IPS DF 19.7 (cell line): ENCODE data around the gene GTF2H1.
"Not testable (repeated sequence)": the region's sequence is repeated elsewhere in the genome, so short reads cannot be mapped to it uniquely, and the experiment has no call there.

Source experiments
- DNase-seq: peaks from one replicate; pipeline ENCODE4 v3.0.0-alpha.2; 2013; ENCODE audit warnings: low read depth, low spot score

GTF2H1 gene

DNA sequence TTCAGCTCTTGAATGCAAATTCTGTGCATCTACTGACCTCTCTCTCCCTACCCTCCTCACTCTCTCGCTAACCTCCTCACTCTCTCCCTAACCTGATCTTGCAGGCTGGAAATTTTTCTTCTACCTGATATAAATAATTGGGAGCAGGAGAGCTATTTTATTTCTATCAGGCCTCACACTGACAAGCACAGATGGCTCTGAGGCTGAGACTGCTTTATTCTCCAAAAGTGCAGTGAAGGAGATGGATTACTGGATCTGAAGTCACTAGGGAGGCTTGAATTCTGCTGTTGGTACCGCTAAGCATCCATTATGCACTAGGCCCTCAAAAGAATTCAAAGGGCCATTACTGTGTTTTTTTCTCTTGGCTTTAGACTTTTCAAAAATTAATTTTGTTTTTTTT lies 52.6 kb downstream of the GTF2H1 start:
- DNase-seq: no peak

DNA sequence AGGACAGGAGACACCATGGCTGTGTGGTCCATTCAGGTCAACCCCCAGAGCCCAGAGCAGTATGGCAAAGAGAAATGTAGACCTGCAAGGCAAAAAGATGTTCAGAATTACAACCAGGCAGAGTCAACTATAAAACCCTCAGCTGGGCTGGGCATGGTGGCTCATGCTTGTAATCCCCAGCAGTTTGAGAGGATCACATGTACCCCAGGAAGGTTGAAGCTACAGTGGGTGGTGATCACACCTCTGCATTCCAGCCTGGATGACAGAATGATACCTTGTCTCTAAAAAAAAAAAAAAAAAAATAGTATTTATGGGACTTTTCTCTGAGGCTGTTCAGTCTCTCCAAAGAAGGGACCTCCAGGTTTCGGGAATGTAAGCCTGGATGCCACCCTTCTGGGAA lies 53.6 kb downstream of the GTF2H1 start:
- DNase-seq: no peak

DNA sequence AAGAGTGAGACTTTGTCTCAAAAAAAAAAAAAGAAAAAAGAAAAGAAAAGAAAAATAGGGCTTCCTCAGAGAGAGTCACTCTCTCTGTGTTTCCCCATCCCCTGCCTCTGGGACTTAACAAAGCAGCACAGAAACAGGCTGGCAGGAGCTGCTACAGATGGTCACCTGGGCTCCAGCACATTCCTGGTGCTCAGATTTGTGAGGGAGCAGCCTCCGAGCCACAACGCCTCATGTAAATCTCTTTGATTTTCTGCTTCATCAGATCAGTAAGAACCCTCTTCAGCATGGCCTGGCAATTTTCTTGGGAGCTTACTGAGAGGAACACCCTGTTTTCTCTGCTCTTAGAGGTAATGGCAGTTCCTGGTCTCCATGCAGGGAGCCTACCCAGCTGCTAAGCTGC lies 56.8 kb downstream of the GTF2H1 start:
- no peak for DNase-seq

DNA sequence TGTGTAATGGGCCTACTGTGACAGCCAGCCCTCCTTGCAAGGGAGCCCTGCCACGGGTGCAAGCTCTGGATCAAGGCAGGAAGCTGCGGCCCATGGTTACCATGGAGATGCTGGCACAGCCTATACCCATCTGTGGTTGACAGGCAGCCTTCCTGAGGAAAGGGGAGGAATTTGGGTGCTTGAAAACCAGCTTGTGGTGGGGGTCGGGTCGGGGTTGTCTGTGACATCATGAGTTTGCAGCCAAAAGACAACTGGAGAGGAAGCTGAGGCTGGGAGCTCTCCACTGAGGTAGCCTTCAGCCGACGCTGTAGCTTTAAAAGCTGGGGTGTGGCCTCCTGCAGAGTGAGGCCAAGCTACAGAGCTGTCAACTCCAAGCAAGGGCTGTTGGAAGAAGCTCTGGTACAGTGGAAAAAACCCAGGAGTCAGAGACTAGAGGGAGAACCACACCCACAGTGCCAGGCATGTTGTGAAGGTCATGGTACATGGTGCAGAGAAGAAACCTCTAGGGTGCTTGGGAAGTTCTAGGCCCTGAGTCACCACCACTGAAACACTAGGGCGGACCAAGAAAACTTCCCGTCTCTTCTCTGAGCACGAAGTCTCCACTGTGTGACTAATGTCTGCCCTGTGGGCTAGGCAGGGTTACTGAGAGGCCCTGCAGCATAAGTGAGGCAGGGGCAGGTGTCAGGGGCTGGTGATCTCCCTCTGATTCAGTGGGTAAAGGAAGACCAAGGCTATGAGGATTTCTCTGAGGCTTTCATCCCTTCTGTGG lies 61.2 kb downstream of the GTF2H1 start:
- no peak for DNase-seq

DNA sequence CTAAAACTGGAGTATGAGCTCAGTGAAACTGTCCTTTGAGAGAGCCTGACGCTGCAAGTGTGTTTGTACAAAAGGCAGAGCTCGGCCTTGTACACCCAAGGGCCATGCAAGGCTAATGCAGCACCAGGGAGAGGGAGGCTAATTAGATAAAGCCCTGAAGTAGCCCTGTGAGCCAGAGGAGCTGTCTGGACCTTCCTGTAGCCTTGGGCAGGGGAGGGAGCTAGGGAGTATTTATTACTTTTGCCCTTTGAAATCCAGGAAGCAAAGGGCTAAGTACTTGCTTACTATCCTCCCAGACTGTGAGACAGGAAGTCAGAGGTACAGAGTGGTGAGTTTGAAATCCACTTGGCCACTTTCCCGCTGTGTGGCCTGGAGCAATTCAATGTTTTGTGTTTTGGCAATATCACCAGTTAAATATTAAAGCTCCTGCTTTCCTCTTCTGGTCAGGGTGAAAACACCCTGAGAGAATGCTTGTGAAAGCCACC lies 61.8 kb downstream of the GTF2H1 start:
- DNase-seq: no peak

DNA sequence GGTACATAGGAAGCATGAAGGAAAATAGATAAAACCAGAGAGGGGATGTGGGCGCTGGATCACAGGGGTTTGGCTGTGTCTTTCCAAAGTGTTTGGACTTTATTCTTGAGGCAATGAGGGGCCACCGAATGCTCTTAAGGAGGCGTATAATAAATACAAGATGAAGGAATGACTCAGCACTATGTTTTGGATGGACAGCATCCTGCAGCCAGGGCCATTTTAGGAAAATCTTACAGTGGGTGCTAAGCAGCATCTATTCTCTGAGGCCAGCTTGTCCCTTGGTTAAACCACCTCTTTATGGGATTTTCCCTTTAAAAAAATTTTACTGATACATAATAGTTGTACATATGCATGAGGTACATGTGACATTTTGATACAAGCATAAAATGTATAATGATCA lies 67.7 kb downstream of the GTF2H1 start:
- DNase-seq: no peak

DNA sequence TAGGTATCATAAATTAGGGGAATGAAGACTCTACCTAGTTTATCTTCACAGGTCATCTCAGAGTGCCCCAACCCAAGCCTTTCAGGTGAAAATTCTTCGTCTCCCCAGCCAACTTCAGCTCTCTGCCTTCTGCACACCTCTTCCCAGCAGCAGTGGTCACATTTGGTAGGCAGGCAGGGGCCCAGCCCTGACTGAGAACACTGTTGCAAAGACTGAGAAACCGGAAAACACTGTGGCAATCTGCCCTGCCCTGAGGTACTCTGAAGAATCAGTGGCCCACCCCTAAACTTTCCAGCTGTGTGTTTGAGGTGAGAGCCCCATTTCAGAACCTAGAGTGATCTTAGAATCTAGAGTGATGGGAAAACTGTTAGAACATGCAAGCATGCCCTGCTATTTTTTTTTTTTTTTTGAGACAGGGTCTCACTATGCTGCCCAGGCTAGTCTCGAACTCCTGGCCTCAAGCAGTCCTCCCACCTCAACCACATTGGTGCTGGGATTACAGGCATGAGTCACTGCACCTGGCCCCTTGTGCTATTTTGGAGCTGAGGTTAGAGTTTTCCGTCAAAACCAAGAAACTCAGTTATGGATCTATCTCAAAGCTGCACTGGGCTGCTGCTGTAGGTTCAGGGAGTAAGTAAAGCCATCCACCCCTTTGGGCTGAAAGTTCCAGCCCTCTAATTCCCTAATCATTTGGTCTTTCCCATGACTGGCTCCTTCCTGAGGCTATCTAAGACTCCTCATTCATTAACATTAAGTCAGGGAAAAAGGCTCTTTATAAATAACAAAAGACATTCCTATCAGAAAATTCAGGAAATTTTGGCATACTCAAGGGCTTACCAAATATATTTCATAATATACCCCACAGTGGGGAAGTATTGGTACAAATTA lies 70.3 kb downstream of the GTF2H1 start:
- no peak for DNase-seq

DNA sequence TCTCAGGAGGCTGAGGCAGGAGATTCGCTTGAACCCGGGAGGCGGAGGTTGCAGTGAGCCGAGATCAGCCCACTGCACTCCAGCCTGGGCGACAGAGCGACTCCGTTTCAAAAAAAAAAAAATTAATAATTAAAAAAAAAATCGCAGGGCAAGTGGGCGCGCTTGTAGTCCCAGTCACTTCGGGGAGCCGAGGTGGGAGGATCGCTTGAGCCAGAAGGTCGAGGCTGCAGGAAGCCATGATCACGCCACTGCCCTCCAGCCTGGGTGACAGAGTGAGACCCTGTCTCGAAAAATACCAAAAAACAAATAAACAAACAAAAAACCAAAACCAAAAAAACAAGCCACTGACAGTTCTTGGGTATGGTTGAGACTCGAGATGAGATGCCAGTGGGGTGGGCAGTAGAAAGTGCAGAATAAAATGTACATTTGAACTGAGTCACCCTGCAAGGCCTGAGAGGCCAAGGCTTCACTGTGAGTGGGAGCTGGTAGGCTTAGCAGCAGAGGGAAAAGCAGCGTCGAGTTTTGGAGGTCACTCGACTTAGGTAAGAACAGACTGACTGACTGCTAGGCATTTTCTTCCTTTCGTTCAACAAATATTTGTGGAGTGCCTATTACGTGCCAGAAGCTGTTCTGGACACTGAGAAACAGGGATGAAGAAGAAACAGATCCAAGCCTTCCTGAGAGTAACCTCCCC lies 71.4 kb downstream of the GTF2H1 start:
- DNase-seq: no peak

DNA sequence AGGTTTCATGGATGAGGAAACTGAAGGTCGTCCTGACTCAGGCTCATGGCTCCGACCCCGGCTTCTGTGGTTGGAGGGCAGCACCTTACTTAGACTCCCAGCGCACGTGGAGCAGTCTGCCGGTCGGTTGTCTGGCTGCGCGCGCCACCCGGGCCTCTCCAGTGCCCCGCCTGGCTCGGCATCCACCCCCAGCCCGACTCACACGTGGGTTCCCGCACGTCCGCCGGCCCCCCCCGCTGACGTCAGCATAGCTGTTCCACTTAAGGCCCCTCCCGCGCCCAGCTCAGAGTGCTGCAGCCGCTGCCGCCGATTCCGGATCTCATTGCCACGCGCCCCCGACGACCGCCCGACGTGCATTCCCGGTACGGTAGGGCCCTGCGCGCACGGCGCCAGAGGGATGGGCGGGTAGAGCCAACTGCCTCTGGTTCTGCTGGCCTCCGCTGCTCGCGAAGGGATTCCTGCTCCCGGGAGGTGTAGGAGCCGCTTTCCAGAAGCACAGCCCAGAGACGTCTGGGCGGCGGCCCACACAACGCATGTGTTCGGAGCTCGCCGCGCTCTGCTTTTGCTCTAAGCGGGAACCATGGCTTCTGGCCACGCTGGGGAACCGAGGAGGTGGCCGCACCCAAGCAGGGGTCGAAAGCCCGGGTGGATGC lies 72.0 kb downstream of the GTF2H1 start, which contains the start of gene LDHA:
TSS of gene LDHA (plus strand) at position 289 of the 653 bp plus-strand sequence. CDS start 2,280 bp downstream, outside the sequence.
- DNase-seq: peak; percentile 57

DNA sequence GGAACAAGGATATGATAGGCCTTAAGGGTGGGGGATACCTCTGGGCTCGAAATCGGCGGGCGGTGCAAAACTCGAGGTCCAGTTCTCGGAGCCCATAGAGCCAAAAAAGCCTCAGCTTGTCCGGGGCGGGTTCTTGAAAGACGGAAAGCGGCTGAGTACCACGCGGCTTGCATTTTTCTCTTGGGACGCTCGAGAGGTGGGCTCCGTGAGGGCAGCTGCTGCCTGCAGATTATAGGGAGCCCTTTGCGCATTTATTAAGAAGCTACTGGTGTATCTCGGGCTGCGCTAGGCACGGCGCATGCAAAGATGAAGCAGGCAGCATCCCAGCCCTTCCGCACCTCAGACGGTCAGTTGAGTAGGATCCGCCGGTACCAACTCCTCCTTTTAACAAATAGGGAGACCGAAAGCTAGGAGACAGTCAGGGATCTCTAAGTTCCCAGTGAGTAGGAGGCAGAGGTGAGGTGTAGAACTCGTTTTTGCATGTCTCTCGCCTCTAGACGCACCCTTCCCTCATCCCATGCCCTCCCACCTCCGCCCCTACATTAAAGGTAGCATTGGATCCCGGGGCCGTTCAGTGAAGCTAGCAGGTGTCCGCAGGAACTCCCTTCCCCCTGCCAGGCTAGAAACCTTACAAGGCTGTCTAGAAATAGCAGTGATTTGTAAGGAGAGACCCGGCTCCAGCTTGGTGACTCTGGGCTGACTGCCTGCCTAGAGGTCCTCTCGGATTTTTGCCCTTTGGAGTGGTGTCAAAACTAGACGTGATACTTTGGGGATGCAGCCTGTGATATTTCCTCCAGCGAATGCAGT lies 72.8 kb downstream of the GTF2H1 start:
- no peak for DNase-seq

DNA sequence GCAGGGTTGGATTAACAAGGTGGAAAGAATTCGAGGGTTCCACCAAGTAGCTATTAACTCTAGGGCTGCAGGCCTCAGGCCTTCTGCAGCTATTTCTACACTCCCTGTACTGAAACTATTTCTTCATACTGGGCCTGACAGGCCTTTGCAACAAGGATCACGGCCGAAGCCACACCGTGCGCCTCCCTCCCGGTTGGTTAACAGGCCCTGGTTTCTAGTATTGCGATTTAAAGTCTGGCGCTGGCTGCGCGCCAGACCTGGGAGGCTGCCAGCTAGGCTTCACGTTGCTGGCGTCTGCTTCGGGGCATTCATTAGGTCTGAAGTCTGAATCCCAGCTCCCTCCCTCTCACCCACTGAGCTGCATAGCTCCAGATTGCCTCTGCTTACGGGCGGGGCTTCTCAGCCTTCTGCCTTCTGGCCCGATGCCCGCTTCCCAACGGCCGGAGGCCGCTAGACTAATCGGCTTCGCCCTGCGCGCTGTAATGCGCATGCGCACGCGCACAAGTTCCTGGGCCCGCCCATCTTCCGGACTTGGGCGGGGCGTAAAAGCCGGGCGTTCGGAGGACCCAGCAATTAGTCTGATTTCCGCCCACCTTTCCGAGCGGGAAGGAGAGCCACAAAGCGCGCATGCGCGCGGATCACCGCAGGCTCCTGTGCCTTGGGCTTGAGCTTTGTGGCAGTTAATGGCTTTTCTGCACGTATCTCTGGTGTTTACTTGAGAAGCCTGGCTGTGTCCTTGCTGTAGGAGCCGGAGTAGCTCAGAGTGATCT lies 73.6 kb downstream of the GTF2H1 start:
- peak; percentile 91 for DNase-seq

DNA sequence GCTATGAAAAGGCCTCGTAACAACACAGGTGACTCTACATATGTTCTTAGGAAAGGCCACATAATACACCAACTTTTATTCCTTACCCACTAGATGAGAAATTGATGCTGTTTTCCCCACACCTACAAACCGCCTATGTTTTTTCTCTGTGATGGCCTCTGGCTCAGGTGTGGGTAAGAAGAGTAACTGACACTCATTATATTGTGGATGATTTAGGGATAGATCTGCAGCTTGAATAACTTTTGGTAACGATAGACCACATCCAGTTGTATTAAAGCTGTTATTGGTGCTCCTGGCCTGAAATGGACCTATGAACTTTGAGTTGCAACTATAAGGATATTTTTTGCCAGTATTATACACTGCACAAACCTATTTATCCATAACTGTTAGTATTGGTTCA lies 75.6 kb downstream of the GTF2H1 start:
- no peak for DNase-seq

DNA sequence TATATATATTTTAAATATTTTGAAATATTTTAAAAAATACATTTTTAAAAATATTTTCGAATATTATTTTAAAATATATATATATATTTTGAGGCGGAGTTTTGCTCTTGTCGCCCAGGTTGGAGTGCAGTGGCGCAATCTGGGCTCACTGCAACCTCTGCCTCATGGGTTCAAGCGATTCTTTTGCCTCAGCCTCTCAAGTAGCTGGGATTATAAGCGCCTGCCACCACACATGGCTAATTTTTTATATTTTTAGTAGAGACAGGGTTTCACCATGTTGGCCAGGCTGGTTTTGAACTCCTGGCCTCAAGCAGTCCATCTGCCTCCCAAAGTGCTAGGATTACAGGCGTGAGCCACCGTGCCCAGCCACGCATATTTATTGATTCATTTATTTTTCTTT lies 78.7 kb downstream of the GTF2H1 start:
- DNase-seq: not testable (repeated sequence)

DNA sequence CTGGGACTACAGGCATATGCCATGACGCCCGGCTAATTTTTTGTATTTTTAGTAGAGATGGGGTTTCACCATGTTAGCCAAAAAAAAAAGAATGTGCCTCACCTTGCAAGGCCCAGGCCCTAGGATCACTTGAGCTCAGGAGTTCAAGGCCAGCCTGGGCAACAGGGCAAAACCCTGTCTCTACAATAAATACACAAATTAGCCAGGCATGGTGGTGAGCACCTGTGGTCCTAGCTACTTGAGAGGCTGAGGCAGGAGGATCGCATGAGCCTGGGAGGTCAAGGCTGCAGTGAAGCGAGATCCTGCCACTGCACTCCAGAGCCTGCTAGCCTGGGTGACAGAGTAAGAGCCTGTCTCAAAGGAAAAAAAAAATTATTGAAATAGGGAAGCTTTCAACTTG lies 81.7 kb downstream of the GTF2H1 start:
- no peak for DNase-seq

DNA sequence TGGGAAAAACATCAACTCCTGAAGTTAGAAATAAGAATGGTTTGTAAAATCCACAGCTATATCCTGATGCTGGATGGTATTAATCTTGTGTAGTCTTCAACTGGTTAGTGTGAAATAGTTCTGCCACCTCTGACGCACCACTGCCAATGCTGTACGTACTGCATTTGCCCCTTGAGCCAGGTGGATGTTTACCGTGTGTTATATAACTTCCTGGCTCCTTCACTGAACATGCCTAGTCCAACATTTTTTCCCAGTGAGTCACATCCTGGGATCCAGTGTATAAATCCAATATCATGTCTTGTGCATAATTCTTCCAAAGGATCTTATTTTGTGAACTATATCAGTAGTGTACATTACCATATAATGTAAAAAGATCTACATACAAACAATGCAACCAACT lies 85.0 kb downstream of the GTF2H1 start:
- not testable (repeated sequence) for DNase-seq

DNA sequence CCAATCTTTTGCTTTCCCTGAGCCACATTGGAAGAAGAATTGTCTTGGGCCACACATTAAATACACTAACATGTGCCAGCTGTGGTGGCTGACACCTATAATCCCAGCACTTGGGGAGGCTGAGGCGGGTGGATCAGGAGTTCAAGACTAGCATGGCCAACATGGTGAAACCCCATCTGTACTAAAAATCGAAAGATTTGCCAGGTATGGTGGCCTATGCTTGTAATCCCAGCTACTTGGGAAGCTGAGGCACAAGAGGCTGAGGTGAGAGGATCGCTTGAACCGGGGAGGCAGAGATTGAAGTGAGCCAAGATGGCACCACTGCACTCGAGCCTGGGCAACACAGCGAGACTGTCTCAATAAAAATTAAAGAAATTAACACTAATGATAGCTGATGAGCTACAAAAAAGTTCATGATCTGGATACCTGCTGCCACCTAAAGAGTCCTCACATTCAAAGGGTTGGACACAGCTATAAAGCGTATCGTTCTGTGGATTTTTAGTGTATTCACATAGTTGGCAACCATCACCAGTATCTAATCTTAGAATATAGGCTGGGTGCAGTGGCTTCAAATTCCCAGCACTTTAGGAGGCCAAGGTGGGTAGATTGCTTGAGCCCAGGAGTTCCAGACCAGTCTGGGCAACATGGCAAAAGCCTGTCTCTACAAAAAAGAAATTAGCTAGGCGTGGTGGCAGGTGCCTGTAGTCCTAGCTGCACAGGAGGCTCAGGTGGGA lies 86.4 kb downstream of the GTF2H1 start:
- no peak for DNase-seq

DNA sequence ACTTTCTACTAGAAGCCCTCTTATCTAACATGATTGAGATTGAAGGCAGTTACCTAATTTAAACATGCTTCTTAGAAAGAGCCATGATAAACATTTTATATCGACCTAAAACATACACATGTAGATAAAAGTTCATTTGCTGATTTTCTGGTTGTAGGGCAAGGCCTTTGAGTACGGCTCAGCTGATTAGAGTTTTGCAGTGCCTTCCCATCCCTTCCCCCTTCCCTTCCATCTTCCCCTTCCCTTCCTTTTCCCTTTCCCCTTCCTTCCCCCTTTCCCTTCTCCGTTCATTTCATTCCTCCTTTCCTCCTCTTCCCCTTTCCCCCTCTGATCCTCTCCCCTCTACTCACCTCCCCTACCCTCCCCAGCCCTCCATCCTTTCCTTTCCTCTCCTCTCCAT lies 94.1 kb downstream of the GTF2H1 start:
- DNase-seq: no peak
